HepG2 (cell line): ENCODE results near the gene P4HB. TPM values are rescaled to one million over a fixed set of nuclear protein-coding genes. Genes with fewer than 3 reads are reported as not detected.

Experiments used
- ATAC-seq: fragments of 200-7000 bp; cut with Tn5 transposase; 3 replicates; pipeline ENCODE4 v1.9.1; 2020; ENCODE audit warnings: mild to moderate bottlenecking, moderate library complexity
- BruUV-seq: library from RNA; stranded (reverse); fragments of 400-500 nt; replicated peaks from 2 replicates; lab custom pipeline; 2021; lab: Mats Ljungman, UMichigan
- CTCF ChIA-PET: fragments of 300-600 bp; formaldehyde crosslinking; extraction: SDS; loops from one replicate; lab custom pipeline; 2021; ENCODE audit warnings: low total read pairs, inconsistent platforms, low intra/inter-chr PET ratio; lab: Yijun Ruan, JAX
- POLR2A ChIA-PET: fragments of 350-600 bp; sonication (Branson Sonifier 250); formaldehyde crosslinking; loops from one replicate; lab custom pipeline; 2020; ENCODE audit warnings: antibody characterized with exemption, inconsistent platforms; lab: Yijun Ruan, JAX
- DNase-seq: peaks from one replicate; pipeline ENCODE4 v3.0.0-alpha.2; 2015; ENCODE audit warnings: low spot score
- FAIRE-seq: peaks from 3 replicates; lab custom pipeline; 2011; peaks lifted over from hg19 to GRCh38; lab: Jason Lieb, UNC
- H2AFZ ChIP-seq: one replicate; pipeline ENCODE4 v1.6.1; 2011; ENCODE audit warnings: low read length, inconsistent platforms
- H3K27ac ChIP-seq: fragments of 300-600 bp; 3 replicates; pipeline ENCODE4 v1.8.0; 2011; ENCODE audit warnings: mixed run types, mild to moderate bottlenecking, mixed read lengths, low read length, inconsistent platforms; ENCODE audit not compliant: insufficient read depth; ENCODE audit errors: extremely low read length
- H3K27me3 ChIP-seq, 2 experiments: fragments of 200-600 bp in 1 of 2; 2 replicates in 1 of 2; 3 replicates in 1 of 2; pipeline versions ENCODE4 v1.6.0 to v1.8.0; 2011; ENCODE audit warnings: low read length in 2 of 2, mild to moderate bottlenecking in 2 of 2, moderate library complexity in 2 of 2, inconsistent platforms in 1 of 2; ENCODE audit not compliant: insufficient read depth in 2 of 2, control insufficient read depth in 1 of 2
- H3K36me3 ChIP-seq, 2 experiments: fragments of 200-600 bp in 1 of 2; replicated peaks in 1 of 2; 2 replicates in 1 of 2; 3 replicates in 1 of 2; pipeline versions ENCODE4 v1.5.1 to v1.8.0; 2011; ENCODE audit warnings: low read length in 2 of 2, inconsistent platforms in 1 of 2; ENCODE audit not compliant: insufficient read depth in 2 of 2, control insufficient read depth in 1 of 2
- H3K4me1 ChIP-seq: 2 replicates; pipeline ENCODE4 v1.5.1; 2012; ENCODE audit warnings: low read length, inconsistent platforms; ENCODE audit not compliant: insufficient read depth
- H3K4me2 ChIP-seq: 2 replicates; pipeline ENCODE4 v1.6.0; 2011; ENCODE audit warnings: low read depth, low read length, inconsistent platforms
- H3K4me3 ChIP-seq, 3 experiments: fragments of 200-600 bp in 1 of 3; sonication (generic), shearing (Covaris generic) in 1 of 3; replicated peaks in 1 of 3; 2 replicates each; pipeline ENCODE4 v1.5.1; 2011 to 2016; ENCODE audit warnings: low read length in 3 of 3, inconsistent platforms in 2 of 3, low read depth in 2 of 3, mild to moderate bottlenecking in 2 of 3, control low read depth in 1 of 3, mixed read lengths in 1 of 3; ENCODE audit not compliant: insufficient read depth in 1 of 3
- H3K79me2 ChIP-seq: one replicate; pipeline ENCODE4 v1.6.1; 2011; ENCODE audit warnings: low read length, inconsistent platforms; ENCODE audit not compliant: insufficient read depth
- H3K9ac ChIP-seq: 2 replicates; pipeline ENCODE4 v1.6.0; 2011; ENCODE audit warnings: mild to moderate bottlenecking, low read depth, low read length, inconsistent platforms; ENCODE audit not compliant: insufficient read depth
- H3K9me3 ChIP-seq: 2 replicates; pipeline ENCODE4 v1.5.1; 2012; ENCODE audit warnings: mild to moderate bottlenecking, low read length
- H4K20me1 ChIP-seq: 2 replicates; pipeline ENCODE4 v1.6.0; 2011; ENCODE audit warnings: inconsistent platforms, mild to moderate bottlenecking, low read length, moderate library complexity; ENCODE audit not compliant: insufficient read depth
- HNRNPH1 ChIP-seq: fragments of 200-400 bp; formaldehyde crosslinking; optimal IDR thresholded peaks from 2 replicates; pipeline ENCODE3; 2017; ENCODE audit warnings: mild to moderate bottlenecking, low read depth, low read length
- HNRNPL ChIP-seq: fragments of 200-400 bp; formaldehyde crosslinking; IDR thresholded peaks from 2 replicates; pipeline ENCODE4 v1.6.1; 2017; ENCODE audit warnings: mild to moderate bottlenecking, low read depth, low read length
- PCBP1 ChIP-seq: fragments of 200-400 bp; formaldehyde crosslinking; IDR thresholded peaks from 2 replicates; pipeline ENCODE4 v1.6.1; 2017; ENCODE audit warnings: mild to moderate bottlenecking, low read depth, low read length, borderline replicate concordance
- SOX13 ChIP-seq, 3 experiments: fragments of 450-650 bp in 1 of 3; sonication (generic) in 1 of 3; formaldehyde crosslinking in 1 of 3; IDR thresholded peaks in 2 of 3; conservative IDR thresholded peaks in 1 of 3; 2 replicates each; pipeline versions ENCODE4 v1.5.0 to v1.6.1; 2016 to 2020; ENCODE audit warnings: antibody characterized with exemption in 1 of 3, mild to moderate bottlenecking in 1 of 3, missing compliant biosample characterization in 1 of 3, missing genetic modification reagents in 1 of 3, moderate library complexity in 1 of 3
- ZSCAN25 ChIP-seq: sonication (generic); formaldehyde crosslinking; IDR thresholded peaks from 2 replicates; pipeline ENCODE4 v1.8.0; 2022; ENCODE audit warnings: mild to moderate bottlenecking, missing genetic modification reagents
- WGBS: methylation state at CpG from one replicate; pipeline ENCODE4 v1.1.6; 2017; ENCODE audit warnings: low lambda C conversion rate; 5-methylcytosine and 5-hydroxymethylcytosine counted together
- in situ Hi-C: cut with HindIII; loops from 2 replicates; pipeline ENCODE4 v1.10.0; 2017; ENCODE audit warnings: low pct_unique_long_range_greater_than_20kb; ENCODE audit not compliant: extremely low pct_ligation_motif_present
- intact Hi-C: fragments of 100-400 bp; cut with micrococcal nuclease; formaldehyde crosslinking; loops from one replicate; pipeline ENCODE4 v1.10.0; 2022; ENCODE audit not compliant: unreplicated experiment
- polyA plus RNA-seq, 8 experiments: library from polyadenylated mRNA; depleted of rRNA in 3 of 8; stranded (reverse) in 7 of 8; unstranded in 1 of 8; fragments of >200 nt; fragmentation: Illumina TruSeq in 4 of 8; extraction: Trizol in 4 of 8; gene quantifications; 2 replicates each; pipeline versions ENCODE4 v1.2.1 to v1.2.3, GENCODE V29; 2011 to 2016; ENCODE audit warnings: low read depth in 4 of 8, missing spikeins in 1 of 8, mixed read lengths in 1 of 8; ENCODE audit not compliant: insufficient read depth in 1 of 8
- total RNA-seq, 5 experiments: library from RNA; depleted of rRNA; stranded (reverse); fragments of >200 nt; fragmentation: Illumina TruSeq; extraction: Trizol; gene quantifications; 2 replicates each; pipeline ENCODE4 v1.2.3, GENCODE V29; 2016; ENCODE audit warnings: low read depth in 1 of 5

The P4HB gene
- total and polyA plus RNA-seq, 2 of the 13 experiments (the other 11 are each of a cell fraction or from before 2014, with no cell fraction given), result 185 to 782 TPM

DNA sequence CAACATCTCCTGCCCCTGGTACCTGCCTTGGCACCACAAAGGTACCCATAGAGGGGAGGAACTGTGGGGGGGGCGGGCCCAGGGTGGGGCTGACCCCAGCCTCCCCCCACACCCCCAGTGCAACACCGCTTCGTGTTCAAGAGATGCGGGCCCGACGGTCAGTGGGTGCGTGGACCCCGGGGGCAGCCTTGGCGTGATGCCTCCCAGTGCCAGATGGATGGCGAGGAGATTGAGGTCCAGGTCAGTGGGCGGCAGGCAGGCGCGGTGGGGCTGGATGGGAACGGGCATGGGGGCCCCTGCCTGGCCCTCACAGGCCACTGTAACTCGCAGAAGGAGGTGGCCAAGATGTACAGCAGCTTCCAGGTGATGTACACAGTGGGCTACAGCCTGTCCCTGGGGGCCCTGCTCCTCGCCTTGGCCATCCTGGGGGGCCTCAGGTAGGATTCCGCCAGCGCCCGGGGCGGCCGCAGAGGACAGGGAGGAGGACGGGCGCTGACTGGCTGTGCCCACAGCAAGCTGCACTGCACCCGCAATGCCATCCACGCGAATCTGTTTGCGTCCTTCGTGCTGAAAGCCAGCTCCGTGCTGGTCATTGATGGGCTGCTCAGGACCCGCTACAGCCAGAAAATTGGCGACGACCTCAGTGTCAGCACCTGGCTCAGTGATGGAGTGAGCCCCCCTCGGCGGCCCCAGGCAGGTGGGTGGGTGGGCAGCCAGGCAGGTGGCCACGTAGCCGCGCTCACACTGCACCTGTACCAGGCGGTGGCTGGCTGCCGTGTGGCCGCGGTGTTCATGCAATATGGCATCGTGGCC is 49.2 kb downstream of the P4HB start:
- Histone ChIP-seq H2AFZ (no peak overlapping the region), H3K9me3 (no peaks in the 10 kb centered on the region), H3K4me2 (no peak overlapping the region), H3K27ac (no peak overlapping the region), H3K4me3 (no peak overlapping the region), H3K4me1 (peaks cover 33% of the 10 kb centered on the region), H3K36me3 (no peaks in the 10 kb centered on the region), H3K27me3 (peaks cover 9 to 51% of the 10 kb centered on the region in 2 experiments), H3K9ac (no peak overlapping the region), H3K79me2 (no peaks in the 10 kb centered on the region), H4K20me1 (no peaks in the 10 kb centered on the region)
- FAIRE-seq (no peak), ATAC-seq (no peak), DNase-seq (no peak)
- TF ChIP-seq HNRNPL (0 out of 2 replicates have a peak, but pooled peaks have one; percentile 39), SOX13 (IDR thresholded peaks at IDR 0.05) (no peak), SOX13 (CRISPR knock-in tag; conservative IDR thresholded peaks at IDR 0.05 in 1 of 2, IDR thresholded peaks at IDR 0.05 in 1 of 2) (no peak), PCBP1 (0 out of 2 replicates have a peak, but pooled peaks have one; percentile 20)
- WGBS, result 62% methylated on average over 31 of the region's 42 CpGs
- in situ Hi-C loops (no loop called here), intact Hi-C loops (no loop called here)
- POLR2A ChIA-PET, result interaction anchor here (1.1 kb wide), 2 partner anchors 22 to 50 kb away, joined by 3 to 4 read pairs; partner anchors contain the start of genes MCRIP1 and P4HB
- BruUV-seq, result no TSS peak
- CTCF ChIA-PET, result no interaction called here

GRCh38 chr17:81810476-81810875 is 49.9 kb downstream of the P4HB start:
- no peak overlapping the region for H3K4me3 ChIP-seq
- H4K20me1 ChIP-seq, result no peaks in the 10 kb centered on the region
- H3K27ac ChIP-seq, result no peak overlapping the region
- ChIA-PET POLR2A (interaction anchor here (1.1 kb wide), 2 partner anchors 23 to 50 kb away, joined by 3 to 4 read pairs; partner anchors contain the start of genes MCRIP1 and P4HB), CTCF (no interaction called here)
- no peak for ATAC-seq
- no peaks in the 10 kb centered on the region for H3K36me3 ChIP-seq
- in situ Hi-C loops (no loop called here), intact Hi-C loops (no loop called here)
- H3K9me3 ChIP-seq, result no peaks in the 10 kb centered on the region
- no peak overlapping the region for H3K9ac ChIP-seq
- 34% methylated on average over 6 of the region's 8 CpGs for WGBS
- DNase-seq, result no peak
- no peak for FAIRE-seq
- TF ChIP-seq ZSCAN25 (CRISPR knock-in tag) (peak; percentile 64; the same call in 1 of the 2 replicates), HNRNPH1 (no peak)
- TF ChIP-seq, all 625 proteins: peak for 1
- H3K4me2 ChIP-seq, result no peak overlapping the region
- peaks cover 13 to 56% of the 10 kb centered on the region in 2 experiments for H3K27me3 ChIP-seq
- BruUV-seq, result no TSS peak
- no peaks in the 10 kb centered on the region for H3K79me2 ChIP-seq
- no peak overlapping the region for H2AFZ ChIP-seq
- peaks cover 33% of the 10 kb centered on the region for H3K4me1 ChIP-seq
